OCI-LY3 (cell line): ENCODE results near the gene ZXDC.

Experiments used
- H2AFZ ChIP-seq: fragments of 200-600, 300-600 bp; shearing (Covaris generic); 2 replicates; pipeline ENCODE4 v1.6.0; 2014; ENCODE audit warnings: antibody characterized with exemption, low read depth, low read length
- H3K27ac ChIP-seq: fragments of 200-600, 300-600 bp; sonication (generic); 2 replicates; pipeline ENCODE4 v1.5.1; 2014; ENCODE audit warnings: mild to moderate bottlenecking, low read length, moderate library complexity, mixed read lengths
- H3K27me3 ChIP-seq: fragments of 200-600, 300-600 bp; sonication (generic); 2 replicates; pipeline ENCODE4 v1.6.1; 2014; ENCODE audit warnings: low read depth, low read length, mixed read lengths
- H3K36me3 ChIP-seq: fragments of 200-600, 300-600 bp; sonication (generic); replicated peaks from 2 replicates; pipeline ENCODE3; 2014; ENCODE audit warnings: low read depth, low read length, mixed read lengths
- H3K4me1 ChIP-seq: fragments of 300-600, 200-600 bp; sonication (generic); 2 replicates; pipeline ENCODE4 v1.6.1; 2014; ENCODE audit warnings: low read length, mixed read lengths
- H3K4me2 ChIP-seq: fragments of 200-600, 300-600 bp; sonication (generic); 2 replicates; pipeline ENCODE4 v1.6.1; 2014; ENCODE audit warnings: low read length, mixed read lengths
- H3K4me3 ChIP-seq: fragments of 300-600, 200-600 bp; sonication (generic); 2 replicates; pipeline ENCODE4 v1.5.1; 2014; ENCODE audit warnings: antibody characterized with exemption, mild to moderate bottlenecking, low read length, moderate library complexity
- H3K79me2 ChIP-seq: fragments of 300-600, 200-600 bp; shearing (Covaris generic); 2 replicates; pipeline ENCODE4 v1.6.1; 2014; ENCODE audit warnings: mild to moderate bottlenecking, low read length, mixed read lengths
- H3K9ac ChIP-seq: fragments of 300-600, 200-600 bp; shearing (Covaris generic); 2 replicates; pipeline ENCODE4 v1.6.0; 2014; ENCODE audit warnings: mild to moderate bottlenecking, low read length, moderate library complexity
- H3K9me3 ChIP-seq: fragments of 200-600, 300-600 bp; shearing (Covaris generic); 2 replicates; pipeline ENCODE4 v1.6.1; 2014; ENCODE audit warnings: low read length, mixed read lengths; ENCODE audit not compliant: insufficient read depth
- H4K20me1 ChIP-seq: fragments of 200-600, 300-600 bp; sonication (generic); 2 replicates; pipeline ENCODE4 v1.6.1; 2016; ENCODE audit warnings: low read length, mixed read lengths; ENCODE audit not compliant: insufficient read depth
- CTCF ChIP-seq: fragments of 200-600, 300-600 bp; sonication (generic); IDR thresholded peaks from 2 replicates; pipeline ENCODE4 v1.5.1; 2014; ENCODE audit warnings: antibody characterized with exemption, low read length, low read depth
- EZH2phosphoT487 ChIP-seq: fragments of 200-600 bp; shearing (Covaris generic); IDR thresholded peaks from 2 replicates; pipeline ENCODE4 v1.6.1; 2018; ENCODE audit warnings: antibody characterized with exemption, mixed run types, low read depth

ZXDC gene

GRCh38 chr3:126419151-126419703 is 56.5 kb downstream of the ZXDC start:
- Histone ChIP-seq H3K4me1 (no peaks in the 10 kb centered on the region), H3K4me2 (no peak overlapping the region), H3K9ac (no peak overlapping the region)

DNA sequence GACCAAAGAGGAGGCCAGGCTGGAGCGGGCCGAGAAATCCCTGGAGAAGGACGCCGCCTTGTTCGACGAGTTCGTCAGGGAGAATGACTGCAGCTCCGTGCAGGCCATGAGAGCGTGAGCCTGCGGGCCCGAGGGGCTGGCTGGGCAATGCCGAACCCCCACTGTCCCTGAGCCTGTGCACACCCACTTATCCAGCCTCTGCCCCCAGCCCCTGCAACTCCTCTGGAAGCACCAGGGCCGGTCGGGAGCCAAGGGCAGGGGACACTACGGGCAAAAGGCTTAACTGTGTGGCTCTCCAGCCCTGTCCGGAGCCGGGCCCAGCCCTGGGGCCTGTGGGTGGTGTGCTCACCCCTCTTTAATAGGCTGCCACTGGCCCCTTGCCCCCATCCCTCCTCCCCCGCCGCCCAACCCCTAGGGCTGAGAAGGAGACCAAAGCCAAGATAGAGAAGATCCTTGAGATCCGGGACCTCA is 57.0 kb downstream of the ZXDC start:
- TF ChIP-seq EZH2phosphoT487 (no peak), CTCF (no peak)
- no peak overlapping the region for H3K9ac ChIP-seq
- no peak overlapping the region for H2AFZ ChIP-seq
- no peaks in the 10 kb centered on the region for H3K36me3 ChIP-seq
- H3K4me3 ChIP-seq = no peak overlapping the region
- H4K20me1 ChIP-seq = no peaks in the 10 kb centered on the region
- no peaks in the 10 kb centered on the region for H3K9me3 ChIP-seq
- H3K27ac ChIP-seq = no peak overlapping the region
- H3K4me1 ChIP-seq = no peaks in the 10 kb centered on the region
- no peak overlapping the region for H3K4me2 ChIP-seq
- no peaks in the 10 kb centered on the region for H3K79me2 ChIP-seq
- no peaks in the 10 kb centered on the region for H3K27me3 ChIP-seq

More at GRCh38 chr3:126419151-126419703, 56.5 kb downstream of the ZXDC start:
- Histone ChIP-seq H2AFZ (no peak overlapping the region), H3K36me3 (no peaks in the 10 kb centered on the region), H3K9me3 (no peaks in the 10 kb centered on the region), H3K79me2 (no peaks in the 10 kb centered on the region), H3K4me3 (no peak overlapping the region), H3K27me3 (no peaks in the 10 kb centered on the region), H3K27ac (no peak overlapping the region), H4K20me1 (no peaks in the 10 kb centered on the region)
- no peak for TF ChIP-seq CTCF
- TF ChIP-seq EZH2phosphoT487 = no peak

- Histone ChIP-seq H3K79me2 (no peaks in the 10 kb centered on the region), H3K27ac (no peak overlapping the region), H3K4me2 (no peak overlapping the region), H3K4me3 (no peak overlapping the region), H3K9ac (no peak overlapping the region), H2AFZ (no peak overlapping the region), H3K9me3 (no peaks in the 10 kb centered on the region), H4K20me1 (no peaks in the 10 kb centered on the region), H3K36me3 (no peaks in the 10 kb centered on the region), H3K4me1 (no peaks in the 10 kb centered on the region), H3K27me3 (no peaks in the 10 kb centered on the region)
- no peak for TF ChIP-seq CTCF
- TF ChIP-seq EZH2phosphoT487 = no peak
Observed at GRCh38 chr3:126417981-126418530, 57.6 kb downstream of the ZXDC start.

DNA sequence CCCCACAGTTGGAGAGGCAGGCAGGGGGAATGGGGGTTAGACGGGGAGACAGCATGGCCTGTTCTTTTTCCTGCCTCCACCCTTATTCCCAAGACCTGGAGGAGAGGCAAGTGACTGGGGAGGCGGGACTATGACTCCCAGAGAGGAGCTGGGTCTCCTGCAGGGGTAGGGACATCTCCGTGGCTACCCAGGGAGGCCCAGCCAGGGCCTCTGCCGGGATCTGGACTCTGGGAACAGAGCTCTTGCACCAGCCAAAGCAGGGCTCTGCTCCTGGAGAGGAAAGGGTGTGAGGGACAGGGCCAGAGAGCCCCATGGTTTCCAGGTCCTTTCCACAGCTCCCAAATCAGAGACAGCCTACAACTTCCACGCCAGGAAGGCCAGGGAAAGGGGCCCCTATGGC is 58.2 kb downstream of the ZXDC start:
- Histone ChIP-seq H3K9me3 (no peaks in the 10 kb centered on the region), H3K9ac (no peak overlapping the region), H3K27me3 (no peaks in the 10 kb centered on the region), H2AFZ (no peak overlapping the region), H3K36me3 (no peaks in the 10 kb centered on the region), H3K4me3 (no peak overlapping the region), H3K4me2 (no peak overlapping the region), H3K27ac (no peak overlapping the region), H3K79me2 (no peaks in the 10 kb centered on the region), H4K20me1 (no peaks in the 10 kb centered on the region), H3K4me1 (no peaks in the 10 kb centered on the region)
- TF ChIP-seq CTCF = no peak
- TF ChIP-seq EZH2phosphoT487 = no peak
